Liver (tissue), 3 donors: ENCODE measurements around the gene NTN1.

Experiments
- FOXA1 ChIP-seq: IDR thresholded peaks from 2 replicates; pipeline ENCODE4 v1.6.1; 2016; ENCODE audit warnings: antibody characterized with exemption
- HNF4G ChIP-seq: IDR thresholded peaks from 2 replicates; pipeline ENCODE4 v1.6.1; 2016; ENCODE audit warnings: antibody characterized with exemption
- RAD21 ChIP-seq, 2 donors: IDR thresholded peaks; 2 replicates each; pipeline ENCODE4 v1.6.1; 2016; ENCODE audit warnings: antibody characterized with exemption in 2 of 2, mild to moderate bottlenecking in 2 of 2
- RXRA ChIP-seq, 2 donors: IDR thresholded peaks; 2 replicates each; pipeline ENCODE4 v1.6.1; 2017 to 2018; ENCODE audit warnings: antibody characterized with exemption in 2 of 2, mild to moderate bottlenecking in 1 of 2
- TAF1 ChIP-seq: conservative IDR thresholded peaks from 2 replicates; pipeline ENCODE4 v1.6.1; 2016; ENCODE audit warnings: antibody characterized with exemption, mild to moderate bottlenecking
- TF ChIP-seq, protein P1 (sequence below): fragments of 150-350 bp; IDR thresholded peaks from 2 replicates; pipeline ENCODE4 v1.5.1; 2017; ENCODE audit warnings: improper control_type of control experiment, low read depth, low read length; ENCODE audit not compliant: missing input control
- TF ChIP-seq, protein P2 (sequence below): IDR thresholded peaks from 2 replicates; pipeline ENCODE4 v1.6.1; 2016; ENCODE audit warnings: antibody characterized with exemption
- TF ChIP-seq, protein P3 (sequence below): IDR thresholded peaks from 2 replicates; pipeline ENCODE4 v1.6.1; 2016; ENCODE audit warnings: antibody characterized with exemption
- TF ChIP-seq, protein P4 (sequence below): IDR thresholded peaks from 2 replicates; pipeline ENCODE4 v1.6.1; 2016; ENCODE audit warnings: antibody characterized with exemption, mild to moderate bottlenecking
- donor health status: healthy.
- donor health status: healthy.

DNA sequence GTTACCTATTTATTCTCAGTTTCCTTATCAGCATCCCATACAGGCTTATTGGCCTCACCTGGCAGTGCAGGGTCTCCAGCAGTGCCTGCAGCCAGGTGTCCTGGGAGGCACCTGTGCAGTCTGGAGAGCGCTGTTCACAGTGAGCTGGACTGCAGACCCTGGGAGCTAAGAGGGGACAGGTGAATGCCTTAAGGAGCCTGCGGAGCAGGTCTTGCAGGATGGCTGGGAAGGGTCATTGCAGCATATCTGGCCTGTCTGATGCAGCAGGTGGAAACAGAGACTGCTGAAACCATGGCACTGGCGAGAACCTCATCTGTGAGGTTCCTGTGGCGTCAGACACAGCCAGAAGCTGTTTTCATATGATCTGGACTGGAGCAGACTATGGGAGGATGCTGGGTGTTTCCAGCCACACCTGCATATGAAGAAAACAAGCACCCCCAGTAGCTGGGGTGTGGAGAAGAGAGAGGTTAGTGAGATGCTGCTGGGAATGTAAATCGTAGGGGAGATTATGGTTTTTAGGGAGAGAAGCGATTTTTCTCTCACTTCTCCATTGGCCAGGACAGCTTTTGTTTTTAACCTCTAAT, 77.0 kb downstream of the NTN1 start:
- TF ChIP-seq, protein P1, sequence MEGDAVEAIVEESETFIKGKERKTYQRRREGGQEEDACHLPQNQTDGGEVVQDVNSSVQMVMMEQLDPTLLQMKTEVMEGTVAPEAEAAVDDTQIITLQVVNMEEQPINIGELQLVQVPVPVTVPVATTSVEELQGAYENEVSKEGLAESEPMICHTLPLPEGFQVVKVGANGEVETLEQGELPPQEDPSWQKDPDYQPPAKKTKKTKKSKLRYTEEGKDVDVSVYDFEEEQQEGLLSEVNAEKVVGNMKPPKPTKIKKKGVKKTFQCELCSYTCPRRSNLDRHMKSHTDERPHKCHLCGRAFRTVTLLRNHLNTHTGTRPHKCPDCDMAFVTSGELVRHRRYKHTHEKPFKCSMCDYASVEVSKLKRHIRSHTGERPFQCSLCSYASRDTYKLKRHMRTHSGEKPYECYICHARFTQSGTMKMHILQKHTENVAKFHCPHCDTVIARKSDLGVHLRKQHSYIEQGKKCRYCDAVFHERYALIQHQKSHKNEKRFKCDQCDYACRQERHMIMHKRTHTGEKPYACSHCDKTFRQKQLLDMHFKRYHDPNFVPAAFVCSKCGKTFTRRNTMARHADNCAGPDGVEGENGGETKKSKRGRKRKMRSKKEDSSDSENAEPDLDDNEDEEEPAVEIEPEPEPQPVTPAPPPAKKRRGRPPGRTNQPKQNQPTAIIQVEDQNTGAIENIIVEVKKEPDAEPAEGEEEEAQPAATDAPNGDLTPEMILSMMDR, result no peak
- TF ChIP-seq, protein P2, sequence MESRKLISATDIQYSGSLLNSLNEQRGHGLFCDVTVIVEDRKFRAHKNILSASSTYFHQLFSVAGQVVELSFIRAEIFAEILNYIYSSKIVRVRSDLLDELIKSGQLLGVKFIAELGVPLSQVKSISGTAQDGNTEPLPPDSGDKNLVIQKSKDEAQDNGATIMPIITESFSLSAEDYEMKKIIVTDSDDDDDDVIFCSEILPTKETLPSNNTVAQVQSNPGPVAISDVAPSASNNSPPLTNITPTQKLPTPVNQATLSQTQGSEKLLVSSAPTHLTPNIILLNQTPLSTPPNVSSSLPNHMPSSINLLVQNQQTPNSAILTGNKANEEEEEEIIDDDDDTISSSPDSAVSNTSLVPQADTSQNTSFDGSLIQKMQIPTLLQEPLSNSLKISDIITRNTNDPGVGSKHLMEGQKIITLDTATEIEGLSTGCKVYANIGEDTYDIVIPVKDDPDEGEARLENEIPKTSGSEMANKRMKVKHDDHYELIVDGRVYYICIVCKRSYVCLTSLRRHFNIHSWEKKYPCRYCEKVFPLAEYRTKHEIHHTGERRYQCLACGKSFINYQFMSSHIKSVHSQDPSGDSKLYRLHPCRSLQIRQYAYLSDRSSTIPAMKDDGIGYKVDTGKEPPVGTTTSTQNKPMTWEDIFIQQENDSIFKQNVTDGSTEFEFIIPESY, result no peak
- TF ChIP-seq, protein P3, sequence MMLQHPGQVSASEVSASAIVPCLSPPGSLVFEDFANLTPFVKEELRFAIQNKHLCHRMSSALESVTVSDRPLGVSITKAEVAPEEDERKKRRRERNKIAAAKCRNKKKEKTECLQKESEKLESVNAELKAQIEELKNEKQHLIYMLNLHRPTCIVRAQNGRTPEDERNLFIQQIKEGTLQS, result no peak
- TF ChIP-seq FOXA1 (no peak), RXRA (IDR thresholded peaks at IDR 0.05) (no peak), RAD21 (IDR thresholded peaks at IDR 0.05) (no peak), HNF4G (no peak), TAF1 (no peak)
- TF ChIP-seq, protein P4, sequence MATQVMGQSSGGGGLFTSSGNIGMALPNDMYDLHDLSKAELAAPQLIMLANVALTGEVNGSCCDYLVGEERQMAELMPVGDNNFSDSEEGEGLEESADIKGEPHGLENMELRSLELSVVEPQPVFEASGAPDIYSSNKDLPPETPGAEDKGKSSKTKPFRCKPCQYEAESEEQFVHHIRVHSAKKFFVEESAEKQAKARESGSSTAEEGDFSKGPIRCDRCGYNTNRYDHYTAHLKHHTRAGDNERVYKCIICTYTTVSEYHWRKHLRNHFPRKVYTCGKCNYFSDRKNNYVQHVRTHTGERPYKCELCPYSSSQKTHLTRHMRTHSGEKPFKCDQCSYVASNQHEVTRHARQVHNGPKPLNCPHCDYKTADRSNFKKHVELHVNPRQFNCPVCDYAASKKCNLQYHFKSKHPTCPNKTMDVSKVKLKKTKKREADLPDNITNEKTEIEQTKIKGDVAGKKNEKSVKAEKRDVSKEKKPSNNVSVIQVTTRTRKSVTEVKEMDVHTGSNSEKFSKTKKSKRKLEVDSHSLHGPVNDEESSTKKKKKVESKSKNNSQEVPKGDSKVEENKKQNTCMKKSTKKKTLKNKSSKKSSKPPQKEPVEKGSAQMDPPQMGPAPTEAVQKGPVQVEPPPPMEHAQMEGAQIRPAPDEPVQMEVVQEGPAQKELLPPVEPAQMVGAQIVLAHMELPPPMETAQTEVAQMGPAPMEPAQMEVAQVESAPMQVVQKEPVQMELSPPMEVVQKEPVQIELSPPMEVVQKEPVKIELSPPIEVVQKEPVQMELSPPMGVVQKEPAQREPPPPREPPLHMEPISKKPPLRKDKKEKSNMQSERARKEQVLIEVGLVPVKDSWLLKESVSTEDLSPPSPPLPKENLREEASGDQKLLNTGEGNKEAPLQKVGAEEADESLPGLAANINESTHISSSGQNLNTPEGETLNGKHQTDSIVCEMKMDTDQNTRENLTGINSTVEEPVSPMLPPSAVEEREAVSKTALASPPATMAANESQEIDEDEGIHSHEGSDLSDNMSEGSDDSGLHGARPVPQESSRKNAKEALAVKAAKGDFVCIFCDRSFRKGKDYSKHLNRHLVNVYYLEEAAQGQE, result no peak
